ENCODE results near the gene CORO7. TPM values are rescaled to one million over a fixed set of nuclear protein-coding genes. Genes with fewer than 3 reads are reported as not detected.

The CORO7 gene
- total and polyA plus RNA-seq, 2 donors (not counting 1 experiment from before 2014, with no cell fraction given): 117 to 230 TPM

- intact Hi-C loops (cut with micrococcal nuclease): no loop called here
- Histone ChIP-seq H4K20me1 (ENCODE audit: control insufficient read depth, insufficient read depth, low read length, poor library complexity, severe bottlenecking) (peaks cover 95% of the 10 kb centered on the region), H3K9me3 (ENCODE audit: control extremely low read depth in 1 of 3, control insufficient read depth in 2 of 3, insufficient read depth in 1 of 3, low read length in 2 of 3) (no peaks in the 10 kb centered on the region), H3K27me3 (replicated peaks in 1 of 4; ENCODE audit: control extremely low read depth in 1 of 4, control insufficient read depth in 3 of 4, insufficient read depth in 4 of 4, low read length in 3 of 4) (no peaks in the 10 kb centered on the region), H3K27ac (ENCODE audit: low read length in 2 of 2) (no peak overlapping the region), H3K4me1 (ENCODE audit: control insufficient read depth in 2 of 2, insufficient read depth in 2 of 2, low read length in 2 of 2) (no peaks in the 10 kb centered on the region), H3K4me2 (replicated peaks; ENCODE audit: low read depth, low read length, poor library complexity, severe bottlenecking) (no peak overlapping the region), H2AFZ (ENCODE audit: insufficient read depth, low read depth, low read length, poor library complexity, severe bottlenecking) (no peak overlapping the region), H3K36me3 (replicated peaks in 1 of 2; ENCODE audit: control extremely low read depth in 1 of 2, control insufficient read depth in 1 of 2, extremely low read depth in 1 of 2, insufficient read depth in 2 of 2, low read length in 1 of 2) (peaks cover 0 to 42% of the 10 kb centered on the region in 2 experiments), H3K79me2 (ENCODE audit: control insufficient read depth, insufficient read depth, low read length) (peaks cover 24% of the 10 kb centered on the region), H3K4me3 (ENCODE audit: control extremely low read depth in 1 of 5, extremely low read depth in 1 of 5, insufficient read depth in 1 of 5, low read depth in 2 of 5, low read length in 4 of 5) (no peak overlapping the region), H3K9ac (ENCODE audit: low read length) (no peak overlapping the region)
- Mint-ChIP-seq H3K9me3 (ENCODE audit: insufficient read depth) (no peaks in the 10 kb centered on the region), H3K4me1 (peaks cover 2% of the 10 kb centered on the region), H3K27ac (no peak overlapping the region), H3K27me3 (no peaks in the 10 kb centered on the region), H3K4me3 (no peak overlapping the region)
- no peak for DNase-seq
- ATAC-seq (ENCODE audit: low read depth): no peak
- ChIA-PET POLR2A (interaction anchor here (0.7 kb wide), 1 partner anchor 24 kb away, joined by 3 read pairs; no protein-coding TSS in a partner anchor), CTCF (interaction anchor here (1.0 kb wide), 1 partner anchor 15 kb away, joined by 3 read pairs; no protein-coding TSS in a partner anchor)
- 97% methylated on average over 20 of the region's 26 CpGs for WGBS (ENCODE audit: insufficient coverage)
- TF ChIP-seq CTCF (IDR thresholded peaks at IDR 0.05) (no peak), EZH2 (IDR thresholded peaks at IDR 0.05; ENCODE audit: borderline replicate concordance, insufficient read depth, low read depth, low read length, poor library complexity, severe bottlenecking) (no peak)
Measured at GRCh38 chr16:4380119-4381063, 36.0 kb downstream of the CORO7 start.
